Stimulated activated CD4-positive, alpha-beta T cell treated with anti-CD3 and anti-CD28 coated beads, Interleukin-4, amount 100 ng/mL, for 48 hours (primary cell): ENCODE results near the gene KRTAP10-8.
"Not testable (repeated sequence)": the region's sequence is repeated elsewhere in the genome, so short reads cannot be mapped to it uniquely, and the experiment has no call there.

ENCODE experiments used
- DNase-seq, 2 donors: peaks; one replicate each; pipeline ENCODE4 v3.0.0-alpha.2; 2020; ENCODE audit warnings: low read depth in 2 of 2

The KRTAP10-8 gene

GRCh38 chr21:44618504-44618903 lies 6.6 kb downstream of the KRTAP10-8 start:
- no peak for DNase-seq

- DNase-seq: peak; percentile 22 to 30
Observed at GRCh38 chr21:44618909-44619308, 7.0 kb downstream of the KRTAP10-8 start.

GRCh38 chr21:44619886-44620285 lies 8.0 kb downstream of the KRTAP10-8 start:
- DNase-seq: no peak

- no peak for DNase-seq
Observed at GRCh38 chr21:44623575-44623974, 11.7 kb downstream of the KRTAP10-8 start.

- no peak for DNase-seq
Observed at GRCh38 chr21:44625756-44626155, 13.9 kb downstream of the KRTAP10-8 start.

- DNase-seq: no peak
Observed at GRCh38 chr21:44626262-44626661, 14.4 kb downstream of the KRTAP10-8 start.

GRCh38 chr21:44626673-44627143 lies 14.8 kb downstream of the KRTAP10-8 start, which contains the start of gene KRTAP10-9:
TSS of gene KRTAP10-9 (plus strand) at chr21:44627093. CDS start at chr21:44627172, 79 bp downstream.
- no peak for DNase-seq

GRCh38 chr21:44627181-44627822 lies 15.4 kb downstream of the KRTAP10-8 start:
- DNase-seq: not testable (repeated sequence)

- not testable (repeated sequence) for DNase-seq
Observed at GRCh38 chr21:44627831-44628233, 16.0 kb downstream of the KRTAP10-8 start.

- no peak for DNase-seq
Observed at GRCh38 chr21:44628707-44629391, 17.0 kb downstream of the KRTAP10-8 start.

- DNase-seq: no peak
Observed at GRCh38 chr21:44630440-44630839, 18.6 kb downstream of the KRTAP10-8 start.

- DNase-seq: no peak
Observed at GRCh38 chr21:44632067-44632466, 20.2 kb downstream of the KRTAP10-8 start.

- DNase-seq: no peak
Observed at GRCh38 chr21:44636209-44637017, 24.5 kb downstream of the KRTAP10-8 start.

- no peak for DNase-seq
Observed at GRCh38 chr21:44637018-44637850, 25.4 kb downstream of the KRTAP10-8 start, which contains the start of gene KRTAP10-10. TSS of gene KRTAP10-10 (plus strand) at chr21:44637356. CDS start at chr21:44637418, 62 bp downstream.

- not testable (repeated sequence) for DNase-seq
Observed at GRCh38 chr21:44637851-44638348, 26.0 kb downstream of the KRTAP10-8 start.

GRCh38 chr21:44638506-44639330 lies 26.8 kb downstream of the KRTAP10-8 start:
- DNase-seq: not testable (repeated sequence)

- no peak for DNase-seq
Observed at GRCh38 chr21:44639331-44639655, 27.4 kb downstream of the KRTAP10-8 start.

GRCh38 chr21:44640761-44641160 lies 28.9 kb downstream of the KRTAP10-8 start:
- no peak for DNase-seq

- DNase-seq: no peak
Observed at GRCh38 chr21:44643741-44644310, 31.9 kb downstream of the KRTAP10-8 start.

- DNase-seq: no peak
Observed at GRCh38 chr21:44644878-44645277, 33.0 kb downstream of the KRTAP10-8 start.
